Skeletal muscle tissue (tissue), 4 donors: ENCODE results near the gene BAIAP2L1. TPM values are rescaled to one million over a fixed set of nuclear protein-coding genes. Genes with fewer than 3 reads are reported as not detected.
"Not testable (repeated sequence)": the region's sequence is repeated elsewhere in the genome, so short reads cannot be mapped to it uniquely, and the experiment has no call there.

Experiments
- H3K27ac ChIP-seq: one replicate; pipeline ENCODE4 v1.7.0; 2013; ENCODE audit warnings: mild to moderate bottlenecking, low read depth, low read length, inconsistent platforms
- H3K27me3 ChIP-seq, 3 donors: one replicate each; pipeline ENCODE4 v1.7.0; 2013; ENCODE audit warnings: low read length in 3 of 3; ENCODE audit not compliant: control insufficient read depth in 3 of 3, insufficient read depth in 3 of 3
- H3K36me3 ChIP-seq, 3 donors: one replicate each; pipeline ENCODE4 v1.7.0; 2013; ENCODE audit warnings: low read length in 3 of 3; ENCODE audit not compliant: control insufficient read depth in 3 of 3, insufficient read depth in 3 of 3
- H3K4me1 ChIP-seq, 3 donors: one replicate each; pipeline ENCODE4 v1.7.0; 2013; ENCODE audit warnings: low read length in 3 of 3, mild to moderate bottlenecking in 3 of 3; ENCODE audit not compliant: control insufficient read depth in 3 of 3, insufficient read depth in 3 of 3
- H3K4me3 ChIP-seq, 3 donors: one replicate each; pipeline ENCODE4 v1.7.0; 2013; ENCODE audit warnings: low read length in 3 of 3
- H3K9ac ChIP-seq, 3 donors: one replicate each; pipeline ENCODE4 v1.7.0; 2013; ENCODE audit warnings: low read length in 3 of 3, mild to moderate bottlenecking in 3 of 3, moderate library complexity in 2 of 3, low read depth in 1 of 3
- H3K9me3 ChIP-seq, 3 donors: one replicate each; pipeline ENCODE4 v1.7.0; 2013; ENCODE audit warnings: low read length in 3 of 3; ENCODE audit not compliant: control insufficient read depth in 3 of 3
- total RNA-seq: library from RNA; depleted of rRNA; stranded (reverse); fragments of >200 nt; gene quantifications from one replicate; pipeline ENCODE4 v1.2.3, GENCODE V29; 2014
- donor health status: Osteomylitis.

BAIAP2L1 gene
- total RNA-seq, 1 donor from 2014 or later = 1.6 TPM

- not testable (repeated sequence) for H3K9ac ChIP-seq, H3K36me3 ChIP-seq, H3K4me3 ChIP-seq, H3K4me1 ChIP-seq, H3K9me3 ChIP-seq, H3K27me3 ChIP-seq, H3K27ac ChIP-seq
Measured at GRCh38 chr7:98385532-98385931, 15.4 kb downstream of the BAIAP2L1 start.

DNA sequence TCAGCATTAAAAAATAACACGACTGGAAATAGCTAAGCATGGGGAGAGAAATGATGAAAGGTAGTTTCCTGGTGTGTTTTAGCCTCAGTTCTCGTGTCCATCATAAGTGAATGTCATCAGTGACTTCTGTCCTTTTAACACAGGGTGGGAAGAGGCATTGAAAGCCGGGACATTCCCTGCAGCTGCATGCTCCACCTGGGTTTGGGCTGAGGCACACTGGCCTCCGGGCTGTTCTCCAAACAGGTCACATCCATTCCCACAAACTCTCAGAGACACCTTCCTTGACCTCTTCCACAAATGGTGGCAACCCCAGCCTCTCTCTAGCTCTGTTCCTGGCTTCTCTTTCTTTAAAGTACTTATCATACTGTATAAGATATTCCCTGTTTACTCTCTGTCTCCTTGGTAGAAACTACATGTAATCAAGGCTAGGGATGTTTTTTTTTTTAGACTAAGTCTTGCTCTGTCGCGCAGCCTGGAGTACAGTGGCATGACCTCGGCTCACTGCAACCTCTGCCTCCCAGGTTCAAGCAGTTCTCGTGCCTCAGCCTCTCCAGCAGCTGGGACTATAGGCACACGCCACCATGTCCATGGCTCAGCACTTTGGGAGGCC, 22.6 kb downstream of the BAIAP2L1 start:
- Histone ChIP-seq H3K9ac (no peak overlapping the region), H3K27ac (no peak overlapping the region), H3K4me1 (no peaks in the 10 kb centered on the region), H3K27me3 (no peaks in the 10 kb centered on the region), H3K4me3 (no peak overlapping the region), H3K9me3 (no peaks in the 10 kb centered on the region), H3K36me3 (no peaks in the 10 kb centered on the region)

DNA sequence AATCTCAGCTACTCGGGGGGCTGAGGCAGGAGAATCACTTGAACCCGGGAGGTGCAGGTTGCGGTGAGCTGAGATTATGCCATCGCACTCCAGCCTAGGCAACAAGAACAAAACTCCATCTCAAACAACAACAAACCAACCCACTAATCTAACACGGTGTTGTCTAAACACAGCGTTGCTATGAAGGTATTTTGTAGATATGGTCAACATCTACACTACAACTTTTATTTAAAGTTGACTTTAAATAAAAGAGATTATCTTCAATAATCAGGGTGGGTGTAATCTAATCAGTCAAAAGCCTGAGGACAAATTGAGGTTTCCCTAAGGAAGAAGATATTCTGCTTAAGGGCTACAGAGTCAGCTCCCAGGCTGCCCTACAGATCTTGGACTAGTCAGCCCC, 24.2 kb downstream of the BAIAP2L1 start:
- H3K4me3 ChIP-seq = no peak overlapping the region

GRCh38 chr7:98375664-98376063, 25.2 kb downstream of the BAIAP2L1 start:
- no peaks in the 10 kb centered on the region for H3K36me3 ChIP-seq
- H3K9ac ChIP-seq = no peak overlapping the region
- no peaks in the 10 kb centered on the region for H3K27me3 ChIP-seq
- H3K4me3 ChIP-seq = no peak overlapping the region
- H3K4me1 ChIP-seq = no peaks in the 10 kb centered on the region
- H3K9me3 ChIP-seq = no peaks in the 10 kb centered on the region
- no peak overlapping the region for H3K27ac ChIP-seq

More for the DNA sequence above, 24.2 kb downstream of the BAIAP2L1 start:
- Histone ChIP-seq H3K36me3 (no peaks in the 10 kb centered on the region), H3K4me1 (no peaks in the 10 kb centered on the region), H3K27me3 (no peaks in the 10 kb centered on the region), H3K27ac (no peak overlapping the region), H3K9ac (no peak overlapping the region), H3K9me3 (no peaks in the 10 kb centered on the region)

DNA sequence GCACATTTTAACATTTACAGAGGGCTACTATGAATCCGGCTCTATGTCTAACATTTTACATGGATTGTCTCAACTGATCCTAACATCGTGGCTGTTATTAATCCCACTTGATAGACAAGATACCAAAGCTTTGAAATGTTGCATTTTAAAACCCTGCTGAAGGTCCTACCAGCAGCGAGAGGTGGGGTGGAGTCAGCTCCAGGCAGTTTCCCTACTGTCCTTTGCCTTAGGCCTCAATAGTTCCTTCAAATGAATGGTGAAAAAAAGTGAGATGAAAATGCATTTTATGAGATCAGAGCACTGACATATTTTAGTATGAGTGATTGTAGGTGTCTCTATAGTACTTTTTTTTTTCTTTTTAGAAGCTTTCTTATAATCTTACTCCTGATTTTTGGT, 26.6 kb downstream of the BAIAP2L1 start:
- Histone ChIP-seq H3K4me1 (no peaks in the 10 kb centered on the region), H3K27me3 (no peaks in the 10 kb centered on the region), H3K27ac (no peak overlapping the region), H3K4me3 (no peak overlapping the region), H3K36me3 (no peaks in the 10 kb centered on the region), H3K9me3 (no peaks in the 10 kb centered on the region), H3K9ac (no peak overlapping the region)

- Histone ChIP-seq H3K9ac (no peak overlapping the region), H3K36me3 (no peaks in the 10 kb centered on the region), H3K9me3 (no peaks in the 10 kb centered on the region), H3K27me3 (no peaks in the 10 kb centered on the region), H3K27ac (no peak overlapping the region), H3K4me3 (no peak overlapping the region), H3K4me1 (no peaks in the 10 kb centered on the region)
Measured at GRCh38 chr7:98372993-98373392, 27.9 kb downstream of the BAIAP2L1 start.

- Histone ChIP-seq H3K27ac (no peak overlapping the region), H3K27me3 (no peaks in the 10 kb centered on the region), H3K4me1 (peaks cover 0 to 3% (median 0%) of the 10 kb centered on the region in 3 donors), H3K9ac (no peak overlapping the region), H3K36me3 (no peaks in the 10 kb centered on the region), H3K4me3 (no peak overlapping the region), H3K9me3 (no peaks in the 10 kb centered on the region)
Measured at GRCh38 chr7:98369726-98370125, 31.2 kb downstream of the BAIAP2L1 start.

GRCh38 chr7:98368716-98369115, 32.2 kb downstream of the BAIAP2L1 start:
- H3K9ac ChIP-seq = no peak overlapping the region
- H3K4me3 ChIP-seq = no peak overlapping the region
- no peak overlapping the region for H3K27ac ChIP-seq
- peaks cover 0 to 3% (median 0%) of the 10 kb centered on the region in 3 donors for H3K4me1 ChIP-seq
- no peaks in the 10 kb centered on the region for H3K9me3 ChIP-seq
- H3K36me3 ChIP-seq = no peaks in the 10 kb centered on the region
- H3K27me3 ChIP-seq = no peaks in the 10 kb centered on the region

DNA sequence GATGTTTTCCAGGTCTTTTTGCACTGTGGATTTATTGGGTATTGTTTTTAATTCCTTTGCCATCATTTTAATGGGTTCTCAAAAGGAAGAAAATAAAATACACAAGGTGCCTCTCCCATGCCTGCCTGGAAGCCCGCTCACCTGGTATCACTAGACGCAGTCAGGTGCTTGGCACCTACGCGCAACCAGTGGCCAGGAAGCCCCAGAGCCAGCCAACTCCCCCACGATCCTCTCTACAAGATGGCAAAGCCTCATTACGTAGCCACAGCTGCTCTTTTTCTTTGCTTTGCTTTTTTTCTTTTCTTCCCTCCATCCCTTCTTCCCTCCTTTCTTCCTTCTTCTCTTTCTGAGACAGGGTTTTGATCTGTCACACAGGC, 34.3 kb downstream of the BAIAP2L1 start:
- H3K9ac ChIP-seq = no peak overlapping the region
- H3K9me3 ChIP-seq = no peaks in the 10 kb centered on the region
- H3K4me1 ChIP-seq = peaks cover 0 to 3% (median 0%) of the 10 kb centered on the region in 3 donors
- H3K4me3 ChIP-seq = no peak overlapping the region
- peak overlapping the region; percentile 72 for H3K27ac ChIP-seq
- no peaks in the 10 kb centered on the region for H3K36me3 ChIP-seq
- no peaks in the 10 kb centered on the region for H3K27me3 ChIP-seq

- Histone ChIP-seq H3K36me3 (no peaks in the 10 kb centered on the region), H3K27me3 (no peaks in the 10 kb centered on the region), H3K9ac (no peak overlapping the region), H3K27ac (peak overlapping the region; percentile 72), H3K4me3 (no peak overlapping the region), H3K9me3 (no peaks in the 10 kb centered on the region), H3K4me1 (peaks cover 0 to 3% (median 0%) of the 10 kb centered on the region in 3 donors)
Measured at GRCh38 chr7:98365863-98366561, 34.9 kb downstream of the BAIAP2L1 start.
